ENCODE measurements around the gene SH3BGRL3.

The SH3BGRL3 gene

GRCh38 chr1:26269198-26269550 is 10.7 kb upstream of the SH3BGRL3 start:
- Mint-ChIP-seq H3K27me3 (no peaks in the 10 kb centered on the region), H3K9me3 (peaks cover 0 to 10% of the 10 kb centered on the region in 2 donors), H3K27ac (no peak overlapping the region), H3K4me1 (peaks cover 12% of the 10 kb centered on the region), H3K4me3 (no peak overlapping the region)
- ATAC-seq (no peak), DNase-seq (no peak)

GRCh38 chr1:26274801-26275425 is 5.0 kb upstream of the SH3BGRL3 start:
- no peak for ATAC-seq
- H3K9me3 Mint-ChIP-seq = no peaks in the 10 kb centered on the region
- H3K4me3 Mint-ChIP-seq = no peak overlapping the region
- H3K27ac Mint-ChIP-seq = peak overlapping the region in 1 of 2 donors; percentile 62
- no peaks in the 10 kb centered on the region for H3K27me3 Mint-ChIP-seq
- DNase-seq = no peak
- peaks cover 56% of the 10 kb centered on the region for H3K4me1 Mint-ChIP-seq

DNA sequence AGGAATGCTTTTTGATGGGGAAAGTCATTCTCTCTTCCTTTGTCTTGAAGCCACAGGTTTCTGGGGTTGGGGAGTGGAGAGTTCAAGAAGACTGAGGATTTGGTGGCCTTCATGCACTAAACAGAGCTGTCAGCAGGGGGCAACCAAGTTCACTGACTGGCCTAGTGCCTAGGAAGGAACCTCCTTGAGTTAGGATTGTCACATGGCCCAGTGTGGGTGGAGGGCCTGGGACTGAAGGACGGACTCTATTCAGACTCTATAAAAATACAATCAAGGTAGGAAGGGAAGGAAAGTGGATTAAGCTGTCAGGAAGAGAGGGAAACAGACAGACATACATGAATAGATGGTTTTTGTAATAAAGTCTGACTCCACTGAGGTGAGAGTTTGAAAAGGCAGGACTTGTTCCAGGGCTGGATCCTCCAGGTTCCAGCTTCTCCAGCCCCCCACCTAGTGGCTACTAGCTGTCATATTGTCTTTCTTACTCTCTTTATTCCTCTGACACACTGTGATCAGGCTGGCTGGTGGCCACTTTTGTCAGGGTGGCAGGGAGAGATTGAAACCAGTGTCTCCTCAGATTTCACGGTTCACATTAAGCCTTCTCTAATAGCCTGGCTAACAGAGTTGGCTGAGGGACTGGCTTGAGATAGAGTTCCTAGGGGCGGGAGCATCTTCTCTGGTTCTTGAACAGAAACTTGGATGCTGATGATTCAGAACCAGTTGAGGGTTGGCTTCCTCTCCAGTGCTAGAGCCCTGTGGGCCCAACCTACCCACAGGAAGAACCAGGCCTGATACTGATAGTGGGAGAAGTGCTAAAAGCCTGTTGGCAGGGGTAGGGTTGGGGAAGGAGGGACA is 4.1 kb upstream of the SH3BGRL3 start:
- peak; percentile 67 to 78 for DNase-seq
- H3K4me1 Mint-ChIP-seq = peaks cover 61% of the 10 kb centered on the region
- peak overlapping the region; percentile 54 to 71 for H3K4me3 Mint-ChIP-seq
- peak; percentile 78 for ATAC-seq
- H3K27me3 Mint-ChIP-seq = no peaks in the 10 kb centered on the region
- H3K27ac Mint-ChIP-seq = peak overlapping the region in 1 of 2 donors; percentile 62
- H3K9me3 Mint-ChIP-seq = no peaks in the 10 kb centered on the region

- DNase-seq (no peak), ATAC-seq (no peak)
- H3K27ac Mint-ChIP-seq = no peak overlapping the region
- H3K27me3 Mint-ChIP-seq = no peaks in the 10 kb centered on the region
- H3K9me3 Mint-ChIP-seq = no peaks in the 10 kb centered on the region
- H3K4me3 Mint-ChIP-seq = peak overlapping the region; percentile 49 to 71
- H3K4me1 Mint-ChIP-seq = peaks cover 67% of the 10 kb centered on the region
Measured at GRCh38 chr1:26276432-26276838, 3.5 kb upstream of the SH3BGRL3 start.

DNA sequence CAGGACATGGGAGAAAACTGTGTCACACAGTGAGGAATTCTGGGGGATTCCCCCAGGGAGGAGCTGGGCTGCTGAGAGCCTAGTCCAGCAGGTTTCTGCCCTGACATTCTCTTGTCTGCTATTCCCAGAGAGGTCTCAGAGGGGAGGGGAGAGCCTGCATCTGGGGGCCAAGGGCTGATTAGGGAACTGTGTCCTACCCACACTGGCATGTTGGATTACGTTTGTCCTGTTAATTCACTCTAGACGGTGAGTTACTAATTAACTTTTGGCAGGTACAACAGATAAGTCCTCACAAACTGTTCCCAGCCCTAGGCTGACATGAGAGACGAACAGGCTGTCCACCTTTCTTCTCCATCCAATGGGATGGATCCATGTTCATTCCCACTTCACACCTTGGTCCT is 2.6 kb upstream of the SH3BGRL3 start:
- DNase-seq (no peak), ATAC-seq (no peak)

DNA sequence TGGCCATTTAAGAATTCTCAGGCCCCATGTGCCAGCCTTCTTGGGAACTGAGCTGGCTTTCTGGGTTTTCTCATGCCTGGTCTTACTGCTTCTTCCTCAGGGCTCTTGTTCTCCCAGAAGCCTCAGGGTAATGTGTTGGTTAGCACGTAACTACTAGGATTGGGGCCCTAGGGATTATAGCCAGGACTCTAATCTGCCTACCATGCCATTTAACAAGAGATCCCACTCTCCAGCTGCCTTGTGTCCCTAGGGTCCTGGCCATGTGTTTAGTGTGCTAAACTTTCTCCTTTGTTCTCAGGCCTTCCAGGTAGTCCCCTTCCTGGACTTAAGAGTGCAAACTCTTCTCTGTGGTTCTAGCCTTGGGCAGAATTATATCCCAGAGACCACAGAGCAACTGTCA is 2.2 kb upstream of the SH3BGRL3 start:
- Mint-ChIP-seq H3K27ac (peak overlapping the region; percentile 69 to 83), H3K27me3 (no peaks in the 10 kb centered on the region), H3K4me1 (peaks cover 80% of the 10 kb centered on the region), H3K9me3 (no peaks in the 10 kb centered on the region), H3K4me3 (peak overlapping the region; percentile 75 to 91)
- DNase-seq (no peak), ATAC-seq (no peak)

More for the DNA sequence above, 2.6 kb upstream of the SH3BGRL3 start:
- Mint-ChIP-seq H3K27ac (peak overlapping the region in 1 of 2 donors; percentile 69), H3K4me1 (peaks cover 75% of the 10 kb centered on the region), H3K9me3 (no peaks in the 10 kb centered on the region), H3K4me3 (peak overlapping the region; percentile 49 to 71), H3K27me3 (no peaks in the 10 kb centered on the region)

DNA sequence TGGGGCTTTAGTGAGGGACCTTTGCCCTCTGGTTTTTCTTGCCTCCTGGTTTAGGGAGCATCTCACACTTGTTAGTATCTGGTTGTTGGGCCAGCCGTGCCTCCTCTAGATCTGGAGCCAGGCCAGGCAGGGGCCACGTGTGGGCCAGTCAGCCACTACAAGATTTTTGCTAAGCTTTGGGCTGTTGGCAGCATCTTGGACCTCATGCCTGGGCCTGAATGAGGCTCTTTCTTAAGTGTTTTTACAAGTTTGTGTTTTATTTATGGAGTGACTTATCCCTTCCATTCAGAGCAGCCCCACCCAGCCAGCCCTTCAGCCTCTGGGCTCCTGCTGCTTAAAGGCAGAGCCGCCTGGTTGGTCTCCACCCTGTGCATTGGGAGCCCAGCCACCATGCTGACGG is 1.6 kb upstream of the SH3BGRL3 start:
- H3K4me3 Mint-ChIP-seq = peak overlapping the region; percentile 75 to 91
- peak overlapping the region; percentile 69 to 83 for H3K27ac Mint-ChIP-seq
- H3K27me3 Mint-ChIP-seq = no peaks in the 10 kb centered on the region
- ATAC-seq = no peak
- H3K9me3 Mint-ChIP-seq = no peaks in the 10 kb centered on the region
- DNase-seq = no peak
- H3K4me1 Mint-ChIP-seq = peaks cover 86% of the 10 kb centered on the region

DNA sequence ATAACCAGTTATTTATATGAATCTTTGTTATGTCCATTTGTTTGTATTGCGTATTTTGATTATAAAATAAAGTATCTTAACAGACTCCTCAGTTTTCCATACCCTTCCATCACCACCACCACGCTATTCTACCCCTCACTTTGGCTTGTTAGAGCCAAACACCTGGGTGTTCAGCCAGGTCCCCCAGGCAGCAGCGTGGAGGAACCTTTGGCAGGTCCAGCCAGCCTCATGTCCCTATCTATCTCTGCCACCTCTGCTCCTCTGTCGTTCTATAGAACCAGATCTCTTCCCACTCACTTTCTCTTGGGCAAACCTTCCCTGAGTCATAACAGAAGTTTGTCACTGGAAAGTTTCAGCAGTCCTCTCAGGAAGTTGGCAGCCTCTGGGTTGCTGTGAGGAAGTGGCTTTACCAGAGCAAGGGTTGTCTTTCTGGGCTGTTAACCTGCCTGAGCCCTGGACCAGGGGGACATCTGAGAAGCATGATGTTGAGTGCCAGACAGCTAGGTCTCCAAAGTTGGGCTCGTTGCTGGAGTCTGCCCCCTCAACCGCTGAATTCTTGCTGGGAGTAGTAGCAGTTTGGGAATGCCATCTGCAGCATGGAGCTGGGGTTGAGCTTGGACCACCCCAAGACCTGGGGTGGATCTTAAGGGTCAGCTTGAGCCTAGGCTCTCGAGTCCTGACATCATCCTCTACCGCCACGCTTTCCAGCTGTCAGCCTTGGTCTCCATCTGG is 996 bp upstream of the SH3BGRL3 start:
- Mint-ChIP-seq H3K27ac (peak overlapping the region; percentile 49 to 80), H3K4me1 (peaks cover 92% of the 10 kb centered on the region), H3K4me3 (peak overlapping the region; percentile 75 to 91), H3K9me3 (no peaks in the 10 kb centered on the region), H3K27me3 (no peaks in the 10 kb centered on the region)
- ATAC-seq (no peak), DNase-seq (peak in 1 of 2 donors; percentile 45)

- Mint-ChIP-seq H3K27ac (peak overlapping the region; percentile 87 to 98), H3K4me1 (peaks cover 93% of the 10 kb centered on the region), H3K9me3 (no peaks in the 10 kb centered on the region), H3K27me3 (no peaks in the 10 kb centered on the region), H3K4me3 (peak overlapping the region; percentile 75 to 91)
- no peak for DNase-seq
- ATAC-seq = no peak
Measured at GRCh38 chr1:26280333-26281042, 602 bp downstream of the SH3BGRL3 start.

DNA sequence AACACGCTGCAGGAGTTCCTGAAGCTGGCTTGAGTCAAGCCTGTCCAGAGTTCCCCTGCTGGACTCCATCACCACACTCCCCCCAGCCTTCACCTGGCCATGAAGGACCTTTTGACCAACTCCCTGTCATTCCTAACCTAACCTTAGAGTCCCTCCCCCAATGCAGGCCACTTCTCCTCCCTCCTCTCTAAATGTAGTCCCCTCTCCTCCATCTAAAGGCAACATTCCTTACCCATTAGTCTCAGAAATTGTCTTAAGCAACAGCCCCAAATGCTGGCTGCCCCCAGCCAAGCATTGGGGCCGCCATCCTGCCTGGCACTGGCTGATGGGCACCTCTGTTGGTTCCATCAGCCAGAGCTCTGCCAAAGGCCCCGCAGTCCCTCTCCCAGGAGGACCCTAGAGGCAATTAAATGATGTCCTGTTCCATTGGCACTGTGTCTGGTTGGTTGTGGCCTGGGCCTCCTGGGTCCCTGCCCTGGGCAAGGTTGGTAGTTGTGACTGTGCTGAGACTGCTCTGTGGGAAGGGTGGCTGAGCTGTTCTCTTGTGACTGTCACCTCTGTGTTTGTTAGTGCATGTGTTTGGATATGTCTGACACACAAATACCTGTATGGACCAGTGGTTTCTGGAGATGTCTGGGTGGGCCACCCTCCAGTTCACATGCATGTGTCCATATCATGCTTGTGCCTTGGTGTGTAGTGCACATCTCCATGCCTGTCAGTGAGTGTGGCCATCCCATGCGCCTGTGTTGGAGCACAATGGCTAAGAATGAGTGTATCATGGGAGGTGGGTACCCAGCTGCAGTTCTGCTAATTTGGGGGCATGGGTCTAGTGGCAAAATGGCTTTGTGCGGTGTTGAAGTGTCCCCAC is 1.4 kb downstream of the SH3BGRL3 start:
- Mint-ChIP-seq H3K9me3 (no peaks in the 10 kb centered on the region), H3K4me1 (peaks cover 93% of the 10 kb centered on the region), H3K4me3 (peak overlapping the region; percentile 75 to 91), H3K27ac (peak overlapping the region; percentile 54 to 70), H3K27me3 (no peaks in the 10 kb centered on the region)
- ATAC-seq (no peak), DNase-seq (peak in 1 of 2 donors; percentile 35)

GRCh38 chr1:26281971-26282370 is 2.1 kb downstream of the SH3BGRL3 start:
- Mint-ChIP-seq H3K4me3 (peak overlapping the region; percentile 75 to 91), H3K27me3 (no peaks in the 10 kb centered on the region), H3K27ac (peak overlapping the region in 1 of 2 donors; percentile 70), H3K4me1 (peaks cover 93% of the 10 kb centered on the region), H3K9me3 (no peaks in the 10 kb centered on the region)
- DNase-seq (no peak), ATAC-seq (no peak)

GRCh38 chr1:26282401-26282918 is 2.6 kb downstream of the SH3BGRL3 start:
- H3K27ac Mint-ChIP-seq = peak overlapping the region in 1 of 2 donors; percentile 24
- H3K9me3 Mint-ChIP-seq = no peaks in the 10 kb centered on the region

GRCh38 chr1:26283279-26283853 is 3.5 kb downstream of the SH3BGRL3 start:
- H3K4me3 Mint-ChIP-seq = peak overlapping the region; percentile 33 to 75

More at GRCh38 chr1:26282401-26282918, 2.6 kb downstream of the SH3BGRL3 start:
- Mint-ChIP-seq H3K27me3 (no peaks in the 10 kb centered on the region), H3K4me3 (peak overlapping the region in 1 of 2 donors; percentile 75), H3K4me1 (peaks cover 93% of the 10 kb centered on the region)
- no peak for ATAC-seq
- DNase-seq = no peak

More at GRCh38 chr1:26283279-26283853, 3.5 kb downstream of the SH3BGRL3 start:
- Mint-ChIP-seq H3K4me1 (peaks cover 93% of the 10 kb centered on the region), H3K27me3 (no peaks in the 10 kb centered on the region), H3K9me3 (no peaks in the 10 kb centered on the region), H3K27ac (peak overlapping the region in 1 of 2 donors; percentile 54)
- ATAC-seq = no peak
- DNase-seq = no peak
